ENCODE results near the gene MAS1.
A peak's percentile ranks its signal among the peaks of the same experiment; 100 is the strongest.

MAS1 gene

GRCh38 chr6:159860482-159860881, 30.3 kb upstream of the MAS1 start:
- ATAC-seq: no peak
- TF ChIP-seq POU6F1 (CRISPR knock-in tag; IDR thresholded peaks at IDR 0.05; ENCODE audit: borderline replicate concordance, low read depth) (no peak), CSDC2 (CRISPR knock-in tag; IDR thresholded peaks at IDR 0.05) (no peak), TCF4 (CRISPR knock-in tag; IDR thresholded peaks at IDR 0.05; ENCODE audit: borderline replicate concordance) (no peak), GLIS3 (CRISPR knock-in tag; IDR thresholded peaks at IDR 0.05) (no peak)

- TF ChIP-seq PATZ1 (CRISPR knock-in tag; IDR thresholded peaks at IDR 0.05; ENCODE audit: borderline replicate concordance): no peak
- no peak for TF ChIP-seq TSHZ2 (CRISPR knock-in tag; IDR thresholded peaks at IDR 0.05)
- TF ChIP-seq SNAI2 (CRISPR knock-in tag; IDR thresholded peaks at IDR 0.05): no peak
- TF ChIP-seq ARNTL (CRISPR knock-in tag; IDR thresholded peaks at IDR 0.05; ENCODE audit: borderline replicate concordance, low read depth): no peak
- no peak for TF ChIP-seq CREB5 (CRISPR knock-in tag; IDR thresholded peaks at IDR 0.05; ENCODE audit: low read depth)
- TF ChIP-seq ZFP30 (CRISPR knock-in tag; IDR thresholded peaks at IDR 0.05): no peak
- no peak for TF ChIP-seq TOX (CRISPR knock-in tag; IDR thresholded peaks at IDR 0.05; ENCODE audit: borderline replicate concordance)
- no peak for TF ChIP-seq OSR1 (CRISPR knock-in tag; IDR thresholded peaks at IDR 0.05)
- no peak for TF ChIP-seq TCF4 (CRISPR knock-in tag; IDR thresholded peaks at IDR 0.05; ENCODE audit: borderline replicate concordance)
- no peak for TF ChIP-seq ZNF70 (CRISPR knock-in tag; IDR thresholded peaks at IDR 0.05)
Observed at GRCh38 chr6:159862103-159862502, 28.7 kb upstream of the MAS1 start.

GRCh38 chr6:159863341-159863740, 27.4 kb upstream of the MAS1 start:
- ATAC-seq: peak; percentile 92

More at GRCh38 chr6:159862103-159862502, 28.7 kb upstream of the MAS1 start:
- ATAC-seq: no peak

GRCh38 chr6:159865226-159865920, 25.4 kb upstream of the MAS1 start:
- no peak for TF ChIP-seq ISL1 (CRISPR knock-in tag; IDR thresholded peaks at IDR 0.05)
- no peak for TF ChIP-seq BACH2 (CRISPR knock-in tag; IDR thresholded peaks at IDR 0.05; ENCODE audit: borderline replicate concordance)
- TF ChIP-seq ZNF565 (CRISPR knock-in tag; conservative IDR thresholded peaks at IDR 0.05; ENCODE audit: low read depth): no peak
- TF ChIP-seq ZFP30 (CRISPR knock-in tag; IDR thresholded peaks at IDR 0.05): no peak
- TF ChIP-seq OSR1 (CRISPR knock-in tag; IDR thresholded peaks at IDR 0.05): no peak
- no peak for TF ChIP-seq CSDC2 (CRISPR knock-in tag; IDR thresholded peaks at IDR 0.05)
- TF ChIP-seq ESRRG (CRISPR knock-in tag; IDR thresholded peaks at IDR 0.05): no peak
- no peak for TF ChIP-seq PATZ1 (CRISPR knock-in tag; IDR thresholded peaks at IDR 0.05; ENCODE audit: borderline replicate concordance)
- TF ChIP-seq SNAI2 (CRISPR knock-in tag; IDR thresholded peaks at IDR 0.05): no peak
- no peak for TF ChIP-seq TOX (CRISPR knock-in tag; IDR thresholded peaks at IDR 0.05; ENCODE audit: borderline replicate concordance)
- TF ChIP-seq POU6F1 (CRISPR knock-in tag; IDR thresholded peaks at IDR 0.05; ENCODE audit: borderline replicate concordance, low read depth): no peak
- ATAC-seq: no peak
